B cell (primary cell): ENCODE data around the gene SIGLEC6.
A peak's percentile ranks its signal among the peaks of the same experiment; 100 is the strongest.

Experiments
- CTCF ChIP-seq: fragments of 200-600 bp; IDR thresholded peaks from one replicate; pipeline ENCODE4 v1.8.0; 2022; ENCODE audit warnings: antibody characterized with exemption, mild to moderate bottlenecking
- EZH2 ChIP-seq: IDR thresholded peaks from 2 replicates; pipeline ENCODE4 v1.6.1; 2012; ENCODE audit warnings: borderline replicate concordance, low read depth, mild to moderate bottlenecking, moderate library complexity, low read length; ENCODE audit not compliant: insufficient read depth, poor library complexity, severe bottlenecking

GRCh38 chr19:51473009-51473707 lies 58.3 kb downstream of the SIGLEC6 start:
- peak; percentile 98 for TF ChIP-seq CTCF
- TF ChIP-seq EZH2: no peak
